WTC11 (cell line): ENCODE results near the gene PPP1CA. TPM values are rescaled to one million over a fixed set of nuclear protein-coding genes. Genes with fewer than 3 reads are reported as not detected.

Experiments
- ATAC-seq: fragments of 200-7000 bp; cut with Tn5 transposase; 2 replicates; pipeline ENCODE4 v1.10.0; 2021; ENCODE audit warnings: mild to moderate bottlenecking, moderate library complexity
- CTCF ChIA-PET: fragments of 300-600 bp; sonication (Branson Sonifier 250); formaldehyde crosslinking; loops from one replicate; lab custom pipeline; 2021; ENCODE audit warnings: antibody characterized with exemption; lab: Charles Lee
- POLR2A ChIA-PET: fragments of 350-600 bp; sonication (Branson Sonifier 250); formaldehyde crosslinking; loops from one replicate; lab custom pipeline; 2021; ENCODE audit warnings: antibody characterized with exemption; lab: Charles Lee
- DNase-seq: peaks from one replicate; pipeline ENCODE4 v3.0.0; 2021; ENCODE audit warnings: low spot score
- H3K27ac Mint-ChIP-seq: 2 replicates; pipeline ENCODE4 v1.8.0; 2021; ENCODE audit warnings: mixed read lengths
- H3K27me3 Mint-ChIP-seq: 2 replicates; pipeline ENCODE4 v1.8.0; 2021; ENCODE audit warnings: low read depth, mild to moderate bottlenecking, moderate library complexity, mixed read lengths
- H3K36me3 Mint-ChIP-seq: 2 replicates; pipeline ENCODE4 v1.8.0; 2021; ENCODE audit warnings: mixed read lengths
- H3K4me1 Mint-ChIP-seq: 2 replicates; pipeline ENCODE4 v1.8.0; 2022; ENCODE audit warnings: mixed read lengths
- H3K4me3 Mint-ChIP-seq: 2 replicates; pipeline ENCODE4 v1.8.0; 2021; ENCODE audit warnings: mild to moderate bottlenecking, moderate library complexity, mixed read lengths
- H3K9me3 Mint-ChIP-seq: 2 replicates; pipeline ENCODE4 v1.8.0; 2021; ENCODE audit warnings: mixed read lengths
- CREB1 ChIP-seq: sonication (generic); formaldehyde crosslinking; IDR thresholded peaks from 2 replicates; pipeline ENCODE4 v1.8.0; 2023; ENCODE audit warnings: mild to moderate bottlenecking, missing genetic modification reagents
- FOXK1 ChIP-seq: sonication (generic); formaldehyde crosslinking; IDR thresholded peaks from 2 replicates; pipeline ENCODE4 v1.8.0; 2022; ENCODE audit warnings: mild to moderate bottlenecking, moderate library complexity, missing genetic modification reagents
- FOXP1 ChIP-seq: sonication (generic); formaldehyde crosslinking; IDR thresholded peaks from 2 replicates; pipeline ENCODE4 v1.8.0; 2022; ENCODE audit warnings: missing genetic modification reagents, mild to moderate bottlenecking, moderate library complexity, borderline replicate concordance
- GRHL2 ChIP-seq: fragments of 250-450 bp; sonication (Bioruptor Pico); IDR thresholded peaks from 2 replicates; pipeline ENCODE4 v1.8.0; 2022; ENCODE audit warnings: mild to moderate bottlenecking, moderate library complexity; ENCODE audit not compliant: insufficient replicate concordance, severe bottlenecking
- MXD4 ChIP-seq: fragments of 250-450 bp; sonication (Bioruptor Pico); IDR thresholded peaks from 2 replicates; pipeline ENCODE4 v1.8.0; 2021; ENCODE audit warnings: mild to moderate bottlenecking, moderate library complexity, borderline replicate concordance
- NFE2L1 ChIP-seq: sonication (generic); formaldehyde crosslinking; IDR thresholded peaks from 2 replicates; pipeline ENCODE4 v1.8.1; 2023; ENCODE audit warnings: missing genetic modification reagents
- NR3C1 ChIP-seq: sonication (generic); formaldehyde crosslinking; conservative IDR thresholded peaks from 2 replicates; pipeline ENCODE4 v1.8.1; 2023; ENCODE audit warnings: low read depth, mild to moderate bottlenecking, missing genetic modification reagents
- TEAD1 ChIP-seq: sonication (generic); formaldehyde crosslinking; IDR thresholded peaks from 2 replicates; pipeline ENCODE4 v1.8.0; 2022; ENCODE audit warnings: mild to moderate bottlenecking, missing genetic modification reagents
- ZNF219 ChIP-seq: sonication (generic); formaldehyde crosslinking; IDR thresholded peaks from 2 replicates; pipeline ENCODE4 v1.8.0; 2023; ENCODE audit warnings: missing genetic modification reagents, mild to moderate bottlenecking, borderline replicate concordance
- ZNF416 ChIP-seq: fragments of 250-450 bp; sonication (Bioruptor Pico); IDR thresholded peaks from 2 replicates; pipeline ENCODE4 v1.9.0; 2021; ENCODE audit warnings: mild to moderate bottlenecking, inconsistent platforms
- total RNA-seq: library from RNA; stranded (reverse); gene quantifications from 3 replicates; pipeline ENCODE4 v1.2.3, GENCODE V29; 2021
- TF ChIP-seq, protein P1 (sequence below): sonication (generic); formaldehyde crosslinking; IDR thresholded peaks from 2 replicates; pipeline ENCODE4 v1.8.1; 2022; ENCODE audit warnings: low read depth, mild to moderate bottlenecking, moderate library complexity, missing genetic modification reagents, borderline replicate concordance
- TF ChIP-seq, protein P2 (sequence below): fragments of 250-450 bp; sonication (Bioruptor Pico); conservative IDR thresholded peaks from 2 replicates; pipeline ENCODE4 v1.9.0; 2021; ENCODE audit warnings: mild to moderate bottlenecking
- TF ChIP-seq, protein P3 (sequence below): sonication (generic); formaldehyde crosslinking; IDR thresholded peaks from 2 replicates; pipeline ENCODE4 v1.8.0; 2022; ENCODE audit warnings: missing genetic modification reagents
- TF ChIP-seq, protein P4 (sequence below): sonication (generic); formaldehyde crosslinking; IDR thresholded peaks from 2 replicates; pipeline ENCODE4 v1.8.1; 2022; ENCODE audit warnings: low read depth, missing genetic modification reagents, borderline replicate concordance
- TF ChIP-seq, protein P5 (sequence below): fragments of 250-450 bp; sonication (Bioruptor Pico); IDR thresholded peaks from 2 replicates; pipeline ENCODE4 v1.9.0; 2021; ENCODE audit warnings: moderate library complexity, mild to moderate bottlenecking, inconsistent platforms, borderline replicate concordance

Gene PPP1CA
- total RNA-seq, 1 experiment from 2014 or later, result 220 TPM

DNA sequence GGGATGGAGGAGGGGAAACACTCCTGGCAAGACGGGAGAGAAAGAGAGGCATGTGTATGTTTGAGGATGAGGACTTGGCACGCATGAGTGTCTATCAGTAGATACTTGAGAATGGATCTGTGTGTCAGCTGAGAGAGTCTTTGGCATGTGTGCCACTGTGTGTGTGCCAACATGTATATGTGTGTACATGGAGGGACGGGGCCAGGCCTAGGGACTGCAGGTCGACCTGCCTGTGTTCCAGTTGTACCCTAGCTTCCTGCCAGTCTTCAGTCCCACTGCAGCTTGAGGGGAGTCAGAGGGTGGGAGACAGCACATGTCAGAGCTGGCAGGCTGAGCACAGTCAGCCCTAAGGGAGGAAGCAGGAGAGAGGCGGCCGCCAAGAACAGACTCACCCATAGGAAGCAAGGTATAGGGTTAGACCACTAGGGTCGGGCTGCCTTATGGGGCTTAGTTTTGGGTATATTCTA is 33.9 kb downstream of the PPP1CA start:
- TF ChIP-seq NFE2L1, result no peak
- TF ChIP-seq NR3C1 (CRISPR knock-in tag), result no peak
- TF ChIP-seq GRHL2 (CRISPR knock-in tag), result no peak
- TF ChIP-seq, protein P1, sequence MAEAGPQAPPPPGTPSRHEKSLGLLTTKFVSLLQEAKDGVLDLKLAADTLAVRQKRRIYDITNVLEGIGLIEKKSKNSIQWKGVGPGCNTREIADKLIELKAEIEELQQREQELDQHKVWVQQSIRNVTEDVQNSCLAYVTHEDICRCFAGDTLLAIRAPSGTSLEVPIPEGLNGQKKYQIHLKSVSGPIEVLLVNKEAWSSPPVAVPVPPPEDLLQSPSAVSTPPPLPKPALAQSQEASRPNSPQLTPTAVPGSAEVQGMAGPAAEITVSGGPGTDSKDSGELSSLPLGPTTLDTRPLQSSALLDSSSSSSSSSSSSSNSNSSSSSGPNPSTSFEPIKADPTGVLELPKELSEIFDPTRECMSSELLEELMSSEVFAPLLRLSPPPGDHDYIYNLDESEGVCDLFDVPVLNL, result no peak
- no peak for TF ChIP-seq CREB1 (CRISPR knock-in tag)
- TF ChIP-seq MXD4 (CRISPR knock-in tag), result no peak
- TF ChIP-seq FOXK1 (CRISPR knock-in tag), result no peak
- TF ChIP-seq, protein P2, sequence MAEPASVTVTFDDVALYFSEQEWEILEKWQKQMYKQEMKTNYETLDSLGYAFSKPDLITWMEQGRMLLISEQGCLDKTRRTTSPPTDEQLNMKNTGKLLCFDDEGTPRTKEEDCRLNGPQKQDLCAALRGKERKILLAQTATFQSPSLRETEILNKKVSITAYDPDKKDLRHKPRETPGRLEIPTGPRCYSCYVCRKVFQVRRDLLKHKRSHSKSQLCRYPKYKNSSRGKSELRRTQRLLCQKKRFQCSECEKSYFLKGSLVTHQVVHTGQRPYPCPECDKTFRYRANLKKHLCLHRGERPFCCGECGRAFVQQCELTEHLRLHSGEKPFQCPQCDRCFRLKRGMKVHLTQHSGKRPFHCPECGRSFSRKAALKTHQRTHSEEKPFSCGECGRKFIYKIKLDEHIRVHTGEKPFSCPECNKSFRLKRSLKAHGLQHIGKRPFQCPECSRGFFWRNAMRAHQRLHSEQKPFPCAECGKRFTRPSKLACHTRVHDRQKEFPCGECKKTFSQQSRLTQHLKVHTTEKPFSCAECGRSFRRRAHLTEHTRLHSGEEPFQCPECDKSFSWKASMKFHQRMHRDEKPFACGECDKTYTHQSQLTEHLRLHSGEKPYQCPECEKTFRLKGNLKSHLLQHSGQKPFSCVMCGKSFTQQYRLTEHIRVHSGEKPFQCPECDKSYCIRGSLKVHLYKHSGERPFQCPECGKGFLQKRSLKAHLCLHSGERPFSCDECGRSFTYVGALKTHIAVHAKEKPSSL (CRISPR knock-in tag), result no peak
- TF ChIP-seq, protein P3, sequence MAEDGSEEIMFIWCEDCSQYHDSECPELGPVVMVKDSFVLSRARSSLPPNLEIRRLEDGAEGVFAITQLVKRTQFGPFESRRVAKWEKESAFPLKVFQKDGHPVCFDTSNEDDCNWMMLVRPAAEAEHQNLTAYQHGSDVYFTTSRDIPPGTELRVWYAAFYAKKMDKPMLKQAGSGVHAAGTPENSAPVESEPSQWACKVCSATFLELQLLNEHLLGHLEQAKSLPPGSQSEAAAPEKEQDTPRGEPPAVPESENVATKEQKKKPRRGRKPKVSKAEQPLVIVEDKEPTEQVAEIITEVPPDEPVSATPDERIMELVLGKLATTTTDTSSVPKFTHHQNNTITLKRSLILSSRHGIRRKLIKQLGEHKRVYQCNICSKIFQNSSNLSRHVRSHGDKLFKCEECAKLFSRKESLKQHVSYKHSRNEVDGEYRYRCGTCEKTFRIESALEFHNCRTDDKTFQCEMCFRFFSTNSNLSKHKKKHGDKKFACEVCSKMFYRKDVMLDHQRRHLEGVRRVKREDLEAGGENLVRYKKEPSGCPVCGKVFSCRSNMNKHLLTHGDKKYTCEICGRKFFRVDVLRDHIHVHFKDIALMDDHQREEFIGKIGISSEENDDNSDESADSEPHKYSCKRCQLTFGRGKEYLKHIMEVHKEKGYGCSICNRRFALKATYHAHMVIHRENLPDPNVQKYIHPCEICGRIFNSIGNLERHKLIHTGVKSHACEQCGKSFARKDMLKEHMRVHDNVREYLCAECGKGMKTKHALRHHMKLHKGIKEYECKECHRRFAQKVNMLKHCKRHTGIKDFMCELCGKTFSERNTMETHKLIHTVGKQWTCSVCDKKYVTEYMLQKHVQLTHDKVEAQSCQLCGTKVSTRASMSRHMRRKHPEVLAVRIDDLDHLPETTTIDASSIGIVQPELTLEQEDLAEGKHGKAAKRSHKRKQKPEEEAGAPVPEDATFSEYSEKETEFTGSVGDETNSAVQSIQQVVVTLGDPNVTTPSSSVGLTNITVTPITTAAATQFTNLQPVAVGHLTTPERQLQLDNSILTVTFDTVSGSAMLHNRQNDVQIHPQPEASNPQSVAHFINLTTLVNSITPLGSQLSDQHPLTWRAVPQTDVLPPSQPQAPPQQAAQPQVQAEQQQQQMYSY (CRISPR knock-in tag), result no peak
- no peak for TF ChIP-seq TEAD1 (CRISPR knock-in tag)
- TF ChIP-seq FOXP1, result no peak
- TF ChIP-seq, protein P4, sequence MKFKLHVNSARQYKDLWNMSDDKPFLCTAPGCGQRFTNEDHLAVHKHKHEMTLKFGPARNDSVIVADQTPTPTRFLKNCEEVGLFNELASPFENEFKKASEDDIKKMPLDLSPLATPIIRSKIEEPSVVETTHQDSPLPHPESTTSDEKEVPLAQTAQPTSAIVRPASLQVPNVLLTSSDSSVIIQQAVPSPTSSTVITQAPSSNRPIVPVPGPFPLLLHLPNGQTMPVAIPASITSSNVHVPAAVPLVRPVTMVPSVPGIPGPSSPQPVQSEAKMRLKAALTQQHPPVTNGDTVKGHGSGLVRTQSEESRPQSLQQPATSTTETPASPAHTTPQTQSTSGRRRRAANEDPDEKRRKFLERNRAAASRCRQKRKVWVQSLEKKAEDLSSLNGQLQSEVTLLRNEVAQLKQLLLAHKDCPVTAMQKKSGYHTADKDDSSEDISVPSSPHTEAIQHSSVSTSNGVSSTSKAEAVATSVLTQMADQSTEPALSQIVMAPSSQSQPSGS (CRISPR knock-in tag), result no peak
- no peak for TF ChIP-seq ZNF219 (CRISPR knock-in tag)
- TF ChIP-seq, protein P5, sequence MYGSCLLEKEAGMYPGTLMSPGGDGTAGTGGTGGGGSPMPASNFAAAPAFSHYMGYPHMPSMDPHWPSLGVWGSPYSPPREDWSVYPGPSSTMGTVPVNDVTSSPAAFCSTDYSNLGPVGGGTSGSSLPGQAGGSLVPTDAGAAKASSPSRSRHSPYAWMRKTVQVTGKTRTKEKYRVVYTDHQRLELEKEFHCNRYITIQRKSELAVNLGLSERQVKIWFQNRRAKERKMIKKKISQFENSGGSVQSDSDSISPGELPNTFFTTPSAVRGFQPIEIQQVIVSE (CRISPR knock-in tag), result no peak
- no peak for TF ChIP-seq ZNF416
- Mint-ChIP-seq H3K36me3 (no peaks in the 10 kb centered on the region), H3K9me3 (no peaks in the 10 kb centered on the region), H3K4me3 (no peak overlapping the region), H3K4me1 (peaks cover 33% of the 10 kb centered on the region), H3K27me3 (peaks cover 74% of the 10 kb centered on the region), H3K27ac (peak overlapping the region; percentile 19; the same call in 1 of the 2 replicates)
- ChIA-PET CTCF (interaction anchor here (25.7 kb wide), 1 partner anchor 14 kb away, joined by 842 read pairs; the partner anchor contains the start of gene POLD4), POLR2A (no interaction called here)
- DNase-seq (no peak), ATAC-seq (no peak)
